ENCODE measurements around the gene ADAM23.

DNA sequence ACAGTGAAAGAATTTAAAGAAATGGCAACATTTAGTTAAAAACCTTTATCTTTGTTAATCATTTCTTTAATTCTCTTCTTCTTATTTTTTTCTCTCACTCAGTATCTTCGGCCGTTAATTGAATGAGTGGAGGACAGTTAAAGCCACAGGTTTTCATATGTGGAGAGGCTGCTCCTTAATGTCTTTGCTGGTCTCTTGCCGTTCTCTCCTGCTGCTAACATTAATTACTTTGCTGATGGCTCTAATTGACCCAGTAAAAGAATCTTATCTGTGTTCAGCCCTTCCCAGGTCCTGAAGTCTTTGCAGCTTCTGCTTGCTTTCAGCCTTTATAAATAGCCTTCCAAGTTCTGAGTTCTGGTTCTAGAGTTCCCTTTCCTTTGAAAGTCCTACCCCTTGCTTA, 77.1 kb downstream of the ADAM23 start:
- TF ChIP-seq POLR2AphosphoS5 (IDR thresholded peaks at IDR 0.05) = no peak
- TF ChIP-seq, protein P1, sequence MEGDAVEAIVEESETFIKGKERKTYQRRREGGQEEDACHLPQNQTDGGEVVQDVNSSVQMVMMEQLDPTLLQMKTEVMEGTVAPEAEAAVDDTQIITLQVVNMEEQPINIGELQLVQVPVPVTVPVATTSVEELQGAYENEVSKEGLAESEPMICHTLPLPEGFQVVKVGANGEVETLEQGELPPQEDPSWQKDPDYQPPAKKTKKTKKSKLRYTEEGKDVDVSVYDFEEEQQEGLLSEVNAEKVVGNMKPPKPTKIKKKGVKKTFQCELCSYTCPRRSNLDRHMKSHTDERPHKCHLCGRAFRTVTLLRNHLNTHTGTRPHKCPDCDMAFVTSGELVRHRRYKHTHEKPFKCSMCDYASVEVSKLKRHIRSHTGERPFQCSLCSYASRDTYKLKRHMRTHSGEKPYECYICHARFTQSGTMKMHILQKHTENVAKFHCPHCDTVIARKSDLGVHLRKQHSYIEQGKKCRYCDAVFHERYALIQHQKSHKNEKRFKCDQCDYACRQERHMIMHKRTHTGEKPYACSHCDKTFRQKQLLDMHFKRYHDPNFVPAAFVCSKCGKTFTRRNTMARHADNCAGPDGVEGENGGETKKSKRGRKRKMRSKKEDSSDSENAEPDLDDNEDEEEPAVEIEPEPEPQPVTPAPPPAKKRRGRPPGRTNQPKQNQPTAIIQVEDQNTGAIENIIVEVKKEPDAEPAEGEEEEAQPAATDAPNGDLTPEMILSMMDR (IDR thresholded peaks at IDR 0.05) = no peak

Data from prostate gland (tissue), 2 donors.